Right renal pelvis (tissue), 4 donors: ENCODE data around the gene HERC4. TPM values are rescaled to one million over a fixed set of nuclear protein-coding genes. Genes with fewer than 3 reads are reported as not detected.

Experiments used
- DNase-seq, 4 donors: peaks; one replicate each; pipeline ENCODE4 v3.0.0-alpha.2; 2013; ENCODE audit warnings: low read depth in 4 of 4, low spot score in 3 of 4, missing footprints in 1 of 4
- polyA plus RNA-seq, 4 donors: library from polyadenylated mRNA; unstranded; fragments of 120-200 nt; gene quantifications; one replicate each; pipeline ENCODE4 v1.2.1, GENCODE V29; 2013; ENCODE audit not compliant: insufficient read length in 4 of 4

HERC4 gene, protein sequence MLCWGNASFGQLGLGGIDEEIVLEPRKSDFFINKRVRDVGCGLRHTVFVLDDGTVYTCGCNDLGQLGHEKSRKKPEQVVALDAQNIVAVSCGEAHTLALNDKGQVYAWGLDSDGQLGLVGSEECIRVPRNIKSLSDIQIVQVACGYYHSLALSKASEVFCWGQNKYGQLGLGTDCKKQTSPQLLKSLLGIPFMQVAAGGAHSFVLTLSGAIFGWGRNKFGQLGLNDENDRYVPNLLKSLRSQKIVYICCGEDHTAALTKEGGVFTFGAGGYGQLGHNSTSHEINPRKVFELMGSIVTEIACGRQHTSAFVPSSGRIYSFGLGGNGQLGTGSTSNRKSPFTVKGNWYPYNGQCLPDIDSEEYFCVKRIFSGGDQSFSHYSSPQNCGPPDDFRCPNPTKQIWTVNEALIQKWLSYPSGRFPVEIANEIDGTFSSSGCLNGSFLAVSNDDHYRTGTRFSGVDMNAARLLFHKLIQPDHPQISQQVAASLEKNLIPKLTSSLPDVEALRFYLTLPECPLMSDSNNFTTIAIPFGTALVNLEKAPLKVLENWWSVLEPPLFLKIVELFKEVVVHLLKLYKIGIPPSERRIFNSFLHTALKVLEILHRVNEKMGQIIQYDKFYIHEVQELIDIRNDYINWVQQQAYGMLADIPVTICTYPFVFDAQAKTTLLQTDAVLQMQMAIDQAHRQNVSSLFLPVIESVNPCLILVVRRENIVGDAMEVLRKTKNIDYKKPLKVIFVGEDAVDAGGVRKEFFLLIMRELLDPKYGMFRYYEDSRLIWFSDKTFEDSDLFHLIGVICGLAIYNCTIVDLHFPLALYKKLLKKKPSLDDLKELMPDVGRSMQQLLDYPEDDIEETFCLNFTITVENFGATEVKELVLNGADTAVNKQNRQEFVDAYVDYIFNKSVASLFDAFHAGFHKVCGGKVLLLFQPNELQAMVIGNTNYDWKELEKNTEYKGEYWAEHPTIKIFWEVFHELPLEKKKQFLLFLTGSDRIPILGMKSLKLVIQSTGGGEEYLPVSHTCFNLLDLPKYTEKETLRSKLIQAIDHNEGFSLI
- polyA plus RNA-seq: 10 to 100 TPM; 42.8 to 57.1 (median 47.2) TPM

GRCh38 chr10:68074775-68075549, at the start of gene HERC4:
TSS of gene HERC4 (minus strand) at chr10:68075283. CDS start at chr10:68073108, 2,175 bp downstream.
- peak; percentile 84 to 86 (median 85) for DNase-seq

DNA sequence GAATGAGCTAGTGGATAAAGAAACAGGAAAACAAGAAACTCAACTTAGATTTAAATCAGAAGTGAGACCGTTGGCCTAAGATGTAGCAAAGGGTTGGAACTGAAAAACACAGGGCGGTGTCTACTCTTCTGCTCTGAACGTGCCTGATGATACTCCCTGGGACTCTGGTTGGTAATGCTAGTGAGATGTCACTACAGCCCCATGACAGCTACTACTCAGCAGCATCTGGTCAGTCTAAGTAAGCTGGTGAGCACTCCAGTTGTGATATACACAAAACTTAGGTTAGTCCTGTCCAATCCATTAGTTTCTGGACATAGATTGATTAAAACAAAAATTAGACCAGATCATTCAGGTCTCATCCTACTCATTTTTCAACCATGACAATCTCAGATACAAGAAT, 49.6 kb upstream of the HERC4 start:
- no peak for DNase-seq

- DNase-seq: no peak
These were observed 46.8 kb upstream of the HERC4 start for GRCh38 chr10:68121852-68122251.

DNA sequence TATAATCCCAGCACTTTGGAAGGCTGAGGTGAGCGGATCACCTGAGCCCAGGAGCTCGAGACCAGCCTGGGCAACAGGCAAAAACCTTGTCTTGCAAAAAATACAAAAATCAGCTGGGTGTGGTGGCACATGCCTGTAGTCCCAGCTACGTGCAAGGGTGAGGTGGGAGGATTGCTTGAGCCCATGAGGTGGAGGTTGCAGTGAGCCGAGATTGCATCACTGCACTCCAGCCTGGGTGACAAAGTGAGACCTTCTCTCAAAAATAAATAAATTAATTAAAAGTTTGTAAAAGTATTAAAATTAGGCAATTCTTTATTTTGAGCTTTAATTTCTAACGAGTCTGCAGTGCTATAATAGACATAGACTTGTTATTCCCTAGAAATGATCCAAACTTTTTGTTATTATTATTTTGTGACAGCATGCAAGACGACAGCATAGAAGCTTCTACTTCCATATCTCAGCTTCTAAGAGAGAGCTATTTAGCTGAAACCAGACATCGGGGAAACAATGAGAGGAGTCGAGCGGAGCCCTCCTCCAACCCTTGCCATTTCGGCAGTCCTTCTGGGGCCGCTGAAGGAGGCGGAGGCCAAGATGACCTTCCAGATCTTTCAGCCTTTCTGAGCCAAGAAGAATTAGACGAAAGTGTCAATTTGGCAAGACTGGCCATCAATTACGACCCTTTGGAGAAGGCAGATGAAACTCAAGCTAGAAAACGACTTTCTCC, 46.1 kb upstream of the HERC4 start:
- no peak for DNase-seq

DNA sequence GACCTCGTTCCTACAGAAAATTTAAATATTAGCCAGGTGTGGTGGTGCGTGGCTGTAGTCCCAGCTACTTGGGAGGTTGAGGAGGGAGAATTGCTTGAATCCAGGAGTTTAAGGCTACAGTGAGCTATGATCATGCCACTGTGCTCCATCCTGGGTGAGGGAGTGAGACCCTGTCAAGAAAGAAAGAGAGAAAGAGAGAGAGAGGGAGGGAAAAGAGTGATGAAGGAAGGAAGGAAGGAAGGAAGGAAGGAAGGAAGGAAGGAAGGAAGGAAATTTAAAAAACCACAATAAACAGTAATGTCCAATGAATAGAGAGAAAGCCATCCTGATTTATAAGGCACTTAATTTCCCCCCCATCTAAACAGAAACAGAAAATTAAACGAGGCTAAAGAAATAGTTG, 43.6 kb upstream of the HERC4 start:
- no peak for DNase-seq

GRCh38 chr10:68112837-68113236, 37.8 kb upstream of the HERC4 start:
- no peak for DNase-seq

DNA sequence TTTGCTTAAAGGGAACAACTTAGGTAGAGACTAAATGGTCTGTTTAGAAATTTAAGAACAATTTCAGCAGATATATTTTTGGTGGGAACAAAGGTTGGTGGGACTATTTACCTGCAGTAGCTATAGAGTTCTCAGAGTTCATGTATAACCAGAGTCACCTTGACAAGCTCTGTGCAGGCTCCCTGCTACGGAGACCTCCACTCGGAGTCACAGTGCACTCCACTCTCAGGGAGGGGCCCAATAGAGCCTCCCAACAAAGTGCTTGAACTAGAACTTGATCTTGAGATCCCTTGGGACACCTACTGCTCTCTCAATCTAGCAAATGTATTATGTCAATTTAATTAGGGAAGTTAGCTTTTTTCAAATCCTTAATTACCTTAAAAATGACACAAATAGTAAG, 36.5 kb upstream of the HERC4 start:
- DNase-seq: no peak

- no peak for DNase-seq
These were observed 34.9 kb upstream of the HERC4 start for GRCh38 chr10:68110027-68110426.

DNA sequence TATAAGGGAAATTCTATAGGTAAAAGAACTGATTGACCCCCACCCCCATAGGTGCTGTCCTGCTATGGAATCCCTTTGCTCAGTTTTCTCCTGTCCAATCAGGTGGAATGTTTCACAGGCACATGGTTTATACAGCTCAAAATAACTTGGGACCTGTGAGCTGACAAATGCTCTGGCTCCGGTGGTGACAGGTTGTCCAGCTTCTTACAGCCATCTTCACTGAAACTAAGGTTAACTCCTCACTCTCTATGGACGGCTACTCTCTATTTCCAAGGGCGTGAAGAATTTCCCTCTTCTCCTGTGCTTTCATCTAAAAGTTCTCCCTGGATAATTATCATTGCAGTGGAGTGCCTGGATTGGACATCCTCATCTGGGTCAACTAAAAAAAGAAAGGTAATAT, 34.2 kb upstream of the HERC4 start, which contains the start of gene MYPN:
MYPN (plus strand) TSS at position 158 of the 400 bp plus-strand sequence. CDS start 11,951 bp downstream, outside the sequence.
- no peak for DNase-seq

- DNase-seq: no peak
These were observed 33.6 kb upstream of the HERC4 start for GRCh38 chr10:68108653-68109052.

- no peak for DNase-seq
These were observed 33.0 kb upstream of the HERC4 start for GRCh38 chr10:68108051-68108450.

GRCh38 chr10:68107651-68108050, 32.6 kb upstream of the HERC4 start:
- DNase-seq: no peak

DNA sequence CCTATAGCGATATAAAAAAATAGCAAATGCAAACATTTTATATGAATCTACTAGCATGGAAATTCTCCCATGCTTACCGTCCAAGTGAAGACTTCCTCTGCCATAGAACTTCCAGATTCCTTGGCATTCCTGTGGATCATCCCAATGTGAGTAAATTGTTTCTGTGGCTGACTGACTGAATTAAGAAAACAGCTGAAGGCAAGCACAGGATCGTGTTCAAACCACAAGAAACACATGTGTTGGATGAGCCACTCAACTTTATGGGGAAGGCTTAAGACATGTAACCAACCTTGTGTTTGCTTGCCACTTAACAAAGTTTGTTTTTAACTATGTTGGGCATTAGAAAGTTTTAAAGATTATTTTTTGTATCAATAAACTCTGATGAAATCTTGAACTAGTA, 31.6 kb upstream of the HERC4 start:
- DNase-seq: no peak

- no peak for DNase-seq
These were observed 30.7 kb upstream of the HERC4 start for GRCh38 chr10:68105820-68106219.

DNA sequence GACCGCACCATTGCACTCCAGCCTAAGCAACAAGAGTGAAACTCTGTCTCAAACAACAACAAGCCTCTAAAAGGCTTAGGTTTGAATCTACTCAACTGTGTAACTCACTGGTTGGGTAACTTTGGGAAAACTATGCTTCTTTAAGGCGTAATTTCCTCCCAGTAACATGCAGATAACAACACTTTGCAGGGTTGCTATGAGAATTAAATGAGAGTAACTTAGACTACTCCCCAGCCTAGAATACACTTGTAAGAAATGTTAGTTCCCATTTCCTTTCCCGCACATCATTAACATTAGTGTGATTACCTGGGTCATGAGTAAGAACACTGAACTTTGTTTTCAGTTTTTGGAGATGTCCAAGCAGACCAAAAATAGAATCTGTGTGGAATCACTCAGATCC, 28.8 kb upstream of the HERC4 start:
- no peak for DNase-seq

GRCh38 chr10:68103261-68103878, 28.3 kb upstream of the HERC4 start:
- no peak for DNase-seq

GRCh38 chr10:68101066-68101465, 26.0 kb upstream of the HERC4 start:
- DNase-seq: no peak

DNA sequence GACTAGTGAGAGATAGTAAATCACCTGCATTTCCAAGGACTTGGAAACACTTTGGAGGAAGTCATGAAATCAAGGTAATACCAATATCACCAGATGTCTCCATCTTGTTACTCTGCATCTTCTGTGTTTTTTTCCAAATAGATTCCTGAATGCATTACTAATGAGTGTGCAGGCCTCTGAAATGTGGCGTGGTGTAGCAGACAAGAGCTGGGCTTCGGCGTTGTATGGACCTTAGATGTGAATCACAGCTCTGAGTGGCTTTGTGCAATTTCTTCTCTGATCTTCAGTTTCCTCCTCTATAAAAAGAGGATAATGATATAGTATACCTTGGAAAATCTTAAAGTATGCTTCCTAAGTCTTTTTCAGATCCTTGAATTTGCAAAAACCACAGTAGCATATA, 24.7 kb upstream of the HERC4 start:
- DNase-seq: no peak

DNA sequence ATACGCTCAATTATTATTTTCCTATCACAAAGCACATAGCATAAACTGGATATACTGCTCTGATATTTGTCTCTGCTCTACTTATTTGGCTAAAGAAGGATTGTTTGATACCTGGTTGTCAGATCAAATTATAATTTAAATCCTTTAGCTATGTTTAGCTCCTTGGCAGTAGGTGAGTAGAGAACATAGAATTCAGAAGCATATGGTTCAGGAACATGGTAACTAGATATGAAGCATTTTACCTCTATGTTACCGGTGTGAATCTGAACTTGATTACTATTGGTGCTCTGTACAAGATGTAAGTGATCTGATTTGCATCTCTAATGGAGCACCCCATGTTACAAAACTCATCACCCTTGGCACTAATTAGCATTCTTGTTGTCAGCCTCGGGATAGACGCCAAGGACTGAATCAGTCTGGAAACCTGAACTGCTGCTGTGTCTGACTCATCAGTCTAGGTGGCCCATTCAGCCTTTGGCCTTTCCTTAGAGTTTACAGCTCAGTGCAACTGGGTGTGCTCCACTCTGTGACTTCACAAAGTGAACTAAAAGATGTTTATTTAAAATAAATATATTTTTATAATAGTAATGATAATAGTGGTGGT, 21.9 kb upstream of the HERC4 start:
- DNase-seq: no peak
